GM12878 (cell line): Measurements from ENCODE around the gene SMARCD2. TPM values are rescaled to one million over a fixed set of nuclear protein-coding genes. Genes with fewer than 3 reads are reported as not detected.

Experiments used
- ATAC-seq: fragments of 200-7000 bp; cut with Tn5 transposase; 3 replicates; pipeline ENCODE4 v1.9.1; 2020; ENCODE audit warnings: mild to moderate bottlenecking, moderate library complexity
- BruUV-seq: library from RNA; stranded (reverse); fragments of 400-500 nt; replicated peaks from 2 replicates; lab custom pipeline; 2021; lab: Mats Ljungman, UMichigan
- CTCF ChIA-PET: fragments of 300-600 bp; sonication (Branson Sonifier 250); formaldehyde crosslinking; extraction: SDS; loops from one replicate; lab custom pipeline; 2021; ENCODE audit warnings: inconsistent platforms; lab: Yijun Ruan, JAX
- POLR2A ChIA-PET: fragments of 350-600 bp; formaldehyde crosslinking; extraction: SDS; loops from one replicate; lab custom pipeline; 2021; ENCODE audit warnings: inconsistent platforms; lab: Charles Lee
- RAD21 ChIA-PET: fragments of 300-600 bp; sonication (Branson Sonifier 250); formaldehyde crosslinking; loops from one replicate; lab custom pipeline; 2023; ENCODE audit warnings: antibody characterized with exemption; ENCODE audit not compliant: unreplicated experiment; lab: Charles Lee
- SMC1A ChIA-PET: fragments of 300-600 bp; sonication (Branson Sonifier 250); formaldehyde crosslinking; loops from one replicate; lab custom pipeline; 2023; ENCODE audit not compliant: unreplicated experiment, uncharacterized antibody; lab: Charles Lee
- DNase-seq: peaks from one replicate; pipeline ENCODE4 v3.0.0-alpha.2; 2011; ENCODE audit warnings: low read depth, low spot score
- FAIRE-seq: peaks from 3 replicates; lab custom pipeline; 2011; peaks lifted over from hg19 to GRCh38; lab: Jason Lieb, UNC
- H2AFZ ChIP-seq: 2 replicates; pipeline ENCODE4 v1.6.0; 2011; ENCODE audit warnings: low read depth, low read length, control low read depth; ENCODE audit not compliant: control insufficient read depth
- H3K27ac ChIP-seq: 2 replicates; pipeline ENCODE4 v1.5.1; 2011; ENCODE audit warnings: control low read depth; ENCODE audit not compliant: control insufficient read depth, insufficient read depth
- H3K27me3 ChIP-seq, 2 experiments: replicated peaks in 1 of 2; 2 replicates each; pipeline versions ENCODE4 v1.6.0 to v1.6.1; 2011; ENCODE audit warnings: low read length in 1 of 2; ENCODE audit not compliant: control insufficient read depth in 2 of 2, insufficient read depth in 2 of 2
- H3K36me3 ChIP-seq, 2 experiments: 2 replicates each; pipeline ENCODE4 v1.5.1; 2011; ENCODE audit warnings: low read length in 1 of 2; ENCODE audit not compliant: control insufficient read depth in 2 of 2, insufficient read depth in 2 of 2
- H3K4me1 ChIP-seq: 2 replicates; pipeline ENCODE4 v1.6.1; 2011; ENCODE audit warnings: mild to moderate bottlenecking, low read length, moderate library complexity, mixed read lengths; ENCODE audit not compliant: control insufficient read depth, insufficient read depth
- H3K4me2 ChIP-seq: 2 replicates; pipeline ENCODE4 v1.6.0; 2011; ENCODE audit warnings: control low read depth; ENCODE audit not compliant: control insufficient read depth, insufficient read depth
- H3K4me3 ChIP-seq: fragments of 200-600 bp; sonication (generic); 2 replicates; pipeline ENCODE4 v1.5.1; 2016
- H3K79me2 ChIP-seq: 2 replicates; pipeline ENCODE4 v1.6.0; 2011; ENCODE audit warnings: low read length; ENCODE audit not compliant: control insufficient read depth, insufficient read depth
- H3K9ac ChIP-seq: 2 replicates; pipeline ENCODE4 v1.8.0; 2011; ENCODE audit warnings: low read length, control low read depth, mixed read lengths; ENCODE audit not compliant: control insufficient read depth, insufficient read depth
- H3K9me3 ChIP-seq: replicated peaks from 3 replicates; pipeline ENCODE4 v1.5.1; 2011; ENCODE audit warnings: mild to moderate bottlenecking, low read length; ENCODE audit not compliant: control insufficient read depth, insufficient read depth
- H4K20me1 ChIP-seq: 2 replicates; pipeline ENCODE4 v1.6.0; 2011; ENCODE audit not compliant: control insufficient read depth, insufficient read depth
- BCL11A ChIP-seq: IDR thresholded peaks from 2 replicates; pipeline ENCODE4 v1.6.1; 2011; ENCODE audit warnings: low read depth, low read length
- CBX5 ChIP-seq: sonication (generic); IDR thresholded peaks from 2 replicates; pipeline ENCODE4 v1.6.1; 2016; ENCODE audit warnings: low read depth, moderate library complexity, mild to moderate bottlenecking, inconsistent platforms
- IKZF1 ChIP-seq: fragments of 450-650 bp; conservative IDR thresholded peaks from 2 replicates; pipeline ENCODE4 v1.6.1; 2017; ENCODE audit warnings: antibody characterized with exemption, mild to moderate bottlenecking
- IRF4 ChIP-seq: IDR thresholded peaks from 2 replicates; pipeline ENCODE4 v1.6.1; 2011; ENCODE audit warnings: low read depth, low read length
- MYB ChIP-seq: fragments of 150-350 bp; IDR thresholded peaks from 2 replicates; pipeline ENCODE4 v1.6.1; 2014; ENCODE audit warnings: mild to moderate bottlenecking, low read depth, low read length, borderline replicate concordance
- POLR2AphosphoS2 ChIP-seq: IDR thresholded peaks from 2 replicates; pipeline ENCODE4 v1.6.1; 2011; ENCODE audit warnings: low read depth, mild to moderate bottlenecking, low read length, improper control_type of control experiment, moderate library complexity
- RAD51 ChIP-seq: fragments of 450-650 bp; IDR thresholded peaks from 2 replicates; pipeline ENCODE4 v1.6.1; 2016; ENCODE audit warnings: moderate library complexity, mild to moderate bottlenecking, inconsistent platforms
- REST ChIP-seq: IDR thresholded peaks from 2 replicates; pipeline ENCODE4 v1.6.1; 2012; ENCODE audit warnings: mild to moderate bottlenecking, low read depth, low read length
- SUPT20H ChIP-seq: IDR thresholded peaks from 2 replicates; pipeline ENCODE4 v1.6.1; 2011; ENCODE audit warnings: low read depth, mild to moderate bottlenecking, low read length, moderate library complexity, borderline replicate concordance; ENCODE audit not compliant: control insufficient read depth
- ZBTB33 ChIP-seq: fragments of 450-650 bp; IDR thresholded peaks from 2 replicates; pipeline ENCODE4 v1.6.1; 2017; ENCODE audit warnings: mild to moderate bottlenecking
- ZBTB40 ChIP-seq: fragments of 450-650 bp; IDR thresholded peaks from 2 replicates; pipeline ENCODE4 v1.6.1; 2016; ENCODE audit warnings: mild to moderate bottlenecking, moderate library complexity, borderline replicate concordance
- ZNF207 ChIP-seq: fragments of 450-650 bp; IDR thresholded peaks from 2 replicates; pipeline ENCODE4 v1.6.1; 2014; ENCODE audit warnings: antibody characterized with exemption, mild to moderate bottlenecking, borderline replicate concordance
- ZNF622 ChIP-seq: fragments of 450-650 bp; IDR thresholded peaks from 2 replicates; pipeline ENCODE4 v1.6.1; 2017; ENCODE audit warnings: mild to moderate bottlenecking, inconsistent platforms
- WGBS: methylation state at CpG from one replicate; pipeline ENCODE4 v1.1.6; 2016; ENCODE audit warnings: low lambda C conversion rate; ENCODE audit not compliant: insufficient replicate concordance, insufficient coverage; ENCODE audit errors: missing lambda C conversion rate; 5-methylcytosine and 5-hydroxymethylcytosine counted together
- in situ Hi-C: fragments of 300-500 bp; cut with MboI; formaldehyde crosslinking; loops from 9 replicates; pipeline ENCODE4 v1.14.3; 2018; ENCODE audit warnings: mixed read lengths
- intact Hi-C: fragments of 100-400 bp; cut with micrococcal nuclease; formaldehyde crosslinking; loops from one replicate; pipeline ENCODE4 v1.14.2; 2022; ENCODE audit not compliant: unreplicated experiment
- polyA plus RNA-seq, 11 experiments: library from polyadenylated mRNA; depleted of rRNA in 4 of 11; unstranded in 6 of 11; stranded (reverse) in 5 of 11; fragments of >200 nt; fragmentation: Nextera tagmentation in 4 of 11; fragmentation: Illumina TruSeq in 1 of 11; extraction: Ambion mirVana in 4 of 11; extraction: Trizol in 1 of 11; gene quantifications; 1 replicate in 1 of 11; 2 replicates in 10 of 11; pipeline versions ENCODE4 v1.2.1 to v1.2.3, GENCODE V29; 2011 to 2016; ENCODE audit warnings: inconsistent platforms in 2 of 11, missing spikeins in 2 of 11, low read depth in 1 of 11
- total RNA-seq, 4 experiments: library from RNA; depleted of rRNA in 3 of 4; stranded (reverse); fragments of >200 nt in 3 of 4; fragmentation: Illumina TruSeq in 1 of 4; extraction: Trizol in 1 of 4; gene quantifications; 2 replicates each; pipeline versions ENCODE4 v1.2.1 to v1.2.3, GENCODE V29; 2013 to 2021

Gene SMARCD2
- total and polyA plus RNA-seq, 10 of the 15 experiments (the other 5 are each of a cell fraction or from before 2014, with no cell fraction given), result 2.4 to 111 (median 63.6) TPM

GRCh38 chr17:63838631-63839171 is 3.8 kb downstream of the SMARCD2 start:
- H3K27ac ChIP-seq, result peak overlapping the region; percentile 38; the same call in 1 of the 2 replicates
- peak overlapping the region; percentile 93 for H3K4me2 ChIP-seq
- no peak for DNase-seq
- H3K4me3 ChIP-seq, result peak overlapping the region; percentile 97
- H4K20me1 ChIP-seq, result no peaks in the 10 kb centered on the region
- ChIA-PET RAD21 (interaction anchor here (0.7 to 1.8 kb wide), 5 partner anchors 10 to 216 kb away, joined by 3 to 4 read pairs (median 4); no protein-coding TSS in a partner anchor), SMC1A (interaction anchor here (1.2 to 2.2 kb wide), 3 partner anchors 10 to 67 kb away, joined by 3 to 5 read pairs (median 3); no protein-coding TSS in a partner anchor), CTCF (interaction anchor here (0.6 to 2.4 kb wide), 6 partner anchors 10 to 288 kb away, joined by 3 to 10 read pairs (median 5); partner anchors contain the start of gene DCAF7), POLR2A (interaction anchor here (0.6 to 1.8 kb wide), 10 partner anchors 10 to 182 kb away, joined by 3 to 16 read pairs (median 4); partner anchors contain the start of genes CCDC47, CD79B, DDX42 and ICAM2)
- FAIRE-seq, result no peak
- in situ Hi-C loops, result loop anchor here (25.0 kb wide), 1 partner anchor 401 kb away; the partner anchor contains the start of gene CYB561
- no TSS peak for BruUV-seq
- no peaks in the 10 kb centered on the region for H3K9me3 ChIP-seq
- H3K9ac ChIP-seq, result peak overlapping the region; percentile 32
- H3K36me3 ChIP-seq, result peaks cover 13 to 15% of the 10 kb centered on the region in 2 experiments; a peak in 3 of 4 replicates
- intact Hi-C loops, result loop anchor here (1.0 kb wide), 1 partner anchor 11 kb away; the partner anchor contains the start of genes FTSJ3 and PSMC5
- H2AFZ ChIP-seq, result no peak overlapping the region
- H3K4me1 ChIP-seq, result peaks cover 16% of the 10 kb centered on the region
- ATAC-seq, result no peak
- peaks cover 51% of the 10 kb centered on the region for H3K79me2 ChIP-seq
- WGBS, result 72% methylated on average over 7 of the region's 7 CpGs
- H3K27me3 ChIP-seq, result no peaks in the 10 kb centered on the region
- TF ChIP-seq ZBTB33 (no peak), ZNF622 (no peak), MYB (no peak), BCL11A (no peak), POLR2AphosphoS2 (no peak), SUPT20H (no peak), IRF4 (no peak), IKZF1 (no peak), ZBTB40 (no peak), CBX5 (no peak), RAD51 (no peak), REST (no peak), ZNF207 (no peak)
